Esophagus muscularis mucosa (tissue), 4 donors: ENCODE data around the gene KHNYN. TPM values are rescaled to one million over a fixed set of nuclear protein-coding genes. Genes with fewer than 3 reads are reported as not detected.

Source experiments
- DNase-seq: peaks from one replicate; pipeline ENCODE4 v3.0.0-alpha.2; 2017; ENCODE audit errors: extremely low spot score
- H3K27ac ChIP-seq, 4 donors: fragments of 200-600 bp; sonication (generic); replicated peaks in 1 of 4; 1 replicate in 3 of 4; 2 replicates in 1 of 4; pipeline ENCODE4 v1.5.1; 2016 to 2019; ENCODE audit warnings: mild to moderate bottlenecking in 1 of 4
- H3K27me3 ChIP-seq, 4 donors: fragments of 200-600 bp; sonication (generic); one replicate each; pipeline versions ENCODE4 v1.5.1 to v1.6.0; 2016 to 2019
- H3K36me3 ChIP-seq, 4 donors: fragments of 200-600 bp; sonication (generic); one replicate each; pipeline ENCODE4 v1.5.1; 2016 to 2019
- H3K4me1 ChIP-seq, 4 donors: fragments of 200-600 bp; sonication (generic); one replicate each; pipeline ENCODE4 v1.5.1; 2016 to 2019
- H3K4me3 ChIP-seq, 4 donors: fragments of 200-600 bp; sonication (generic); 1 replicate in 2 of 4; 2 replicates in 2 of 4; pipeline ENCODE4 v1.5.1; 2016 to 2019; ENCODE audit warnings: mild to moderate bottlenecking in 4 of 4, moderate library complexity in 1 of 4
- H3K9me3 ChIP-seq, 4 donors: fragments of 200-600 bp; sonication (generic); 1 replicate in 3 of 4; 2 replicates in 1 of 4; pipeline ENCODE4 v1.5.1; 2016 to 2019
- EP300 ChIP-seq: sonication (generic); formaldehyde crosslinking; IDR thresholded peaks from one replicate; pipeline ENCODE4 v1.6.1; 2017; ENCODE audit warnings: antibody characterized with exemption
- POLR2A ChIP-seq: fragments of 450-650 bp; IDR thresholded peaks from one replicate; pipeline ENCODE4 v1.6.1; 2017; ENCODE audit warnings: antibody characterized with exemption, moderate library complexity, mild to moderate bottlenecking, low read depth
- POLR2AphosphoS5 ChIP-seq, 2 donors: sonication (generic); formaldehyde crosslinking; IDR thresholded peaks; one replicate each; pipeline ENCODE4 v1.6.1; 2017; ENCODE audit warnings: antibody characterized with exemption in 2 of 2
- WGBS: methylation state at CpG from one replicate; pipeline ENCODE4 v1.1.5; 2018; 5-methylcytosine and 5-hydroxymethylcytosine counted together
- intact Hi-C: fragments of 100-400 bp; cut with DNase I; formaldehyde crosslinking; loops from one replicate; pipeline ENCODE4 v1.15.1; 2023
- total RNA-seq, 4 donors: library from RNA; depleted of rRNA; stranded (reverse); fragments of >200 nt; gene quantifications; one replicate each; pipeline versions ENCODE4 v1.1.0 to v1.2.1, GENCODE V29; 2016
- TF ChIP-seq, protein P1 (sequence below), 3 experiments: fragments of 200-600 bp in 2 of 3; fragments of 450-650 bp in 1 of 3; sonication (generic) in 2 of 3; IDR thresholded peaks; one replicate each; pipeline ENCODE4 v1.5.1; 2017 to 2019; ENCODE audit warnings: antibody characterized with exemption in 3 of 3, mild to moderate bottlenecking in 2 of 3, moderate library complexity in 1 of 3

The KHNYN gene
- total RNA-seq, 4 donors from 2014 or later: 46.5 to 75.8 (median 58.4) TPM

- Histone ChIP-seq H3K27me3 (peaks cover 0 to 4% (median 0%) of the 10 kb centered on the region in 4 donors), H3K36me3 (no peaks in the 10 kb centered on the region), H3K9me3 (no peaks in the 10 kb centered on the region), H3K27ac (no peak overlapping the region), H3K4me1 (peaks cover 0 to 4% (median 0%) of the 10 kb centered on the region in 4 donors), H3K4me3 (no peak overlapping the region)
- WGBS: 70% methylated on average over 6 of the region's 6 CpGs
- intact Hi-C loops: no loop called here
- DNase-seq: no peak
- TF ChIP-seq POLR2AphosphoS5 (IDR thresholded peaks at IDR 0.05) (no peak), EP300 (no peak), POLR2A (no peak)
- TF ChIP-seq, protein P1, sequence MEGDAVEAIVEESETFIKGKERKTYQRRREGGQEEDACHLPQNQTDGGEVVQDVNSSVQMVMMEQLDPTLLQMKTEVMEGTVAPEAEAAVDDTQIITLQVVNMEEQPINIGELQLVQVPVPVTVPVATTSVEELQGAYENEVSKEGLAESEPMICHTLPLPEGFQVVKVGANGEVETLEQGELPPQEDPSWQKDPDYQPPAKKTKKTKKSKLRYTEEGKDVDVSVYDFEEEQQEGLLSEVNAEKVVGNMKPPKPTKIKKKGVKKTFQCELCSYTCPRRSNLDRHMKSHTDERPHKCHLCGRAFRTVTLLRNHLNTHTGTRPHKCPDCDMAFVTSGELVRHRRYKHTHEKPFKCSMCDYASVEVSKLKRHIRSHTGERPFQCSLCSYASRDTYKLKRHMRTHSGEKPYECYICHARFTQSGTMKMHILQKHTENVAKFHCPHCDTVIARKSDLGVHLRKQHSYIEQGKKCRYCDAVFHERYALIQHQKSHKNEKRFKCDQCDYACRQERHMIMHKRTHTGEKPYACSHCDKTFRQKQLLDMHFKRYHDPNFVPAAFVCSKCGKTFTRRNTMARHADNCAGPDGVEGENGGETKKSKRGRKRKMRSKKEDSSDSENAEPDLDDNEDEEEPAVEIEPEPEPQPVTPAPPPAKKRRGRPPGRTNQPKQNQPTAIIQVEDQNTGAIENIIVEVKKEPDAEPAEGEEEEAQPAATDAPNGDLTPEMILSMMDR (IDR thresholded peaks at IDR 0.05): no peak
Observed at GRCh38 chr14:24390701-24391468, 38.9 kb upstream of the KHNYN start.

- no peaks in the 10 kb centered on the region for H3K36me3 ChIP-seq
- intact Hi-C loops: no loop called here
- H3K9me3 ChIP-seq: no peaks in the 10 kb centered on the region
- H3K4me1 ChIP-seq: peaks cover 0 to 4% (median 0%) of the 10 kb centered on the region in 4 donors
- 73% methylated on average over 8 of the region's 8 CpGs for WGBS
- TF ChIP-seq POLR2AphosphoS5 (IDR thresholded peaks at IDR 0.05) (no peak), EP300 (no peak), POLR2A (no peak)
- TF ChIP-seq, protein P1 (IDR thresholded peaks at IDR 0.05): no peak
- peaks cover 0 to 4% (median 0%) of the 10 kb centered on the region in 4 donors for H3K27me3 ChIP-seq
- DNase-seq: no peak
- H3K27ac ChIP-seq: no peak overlapping the region
- H3K4me3 ChIP-seq: no peak overlapping the region
Observed at GRCh38 chr14:24392325-24393091, 37.2 kb upstream of the KHNYN start.

DNA sequence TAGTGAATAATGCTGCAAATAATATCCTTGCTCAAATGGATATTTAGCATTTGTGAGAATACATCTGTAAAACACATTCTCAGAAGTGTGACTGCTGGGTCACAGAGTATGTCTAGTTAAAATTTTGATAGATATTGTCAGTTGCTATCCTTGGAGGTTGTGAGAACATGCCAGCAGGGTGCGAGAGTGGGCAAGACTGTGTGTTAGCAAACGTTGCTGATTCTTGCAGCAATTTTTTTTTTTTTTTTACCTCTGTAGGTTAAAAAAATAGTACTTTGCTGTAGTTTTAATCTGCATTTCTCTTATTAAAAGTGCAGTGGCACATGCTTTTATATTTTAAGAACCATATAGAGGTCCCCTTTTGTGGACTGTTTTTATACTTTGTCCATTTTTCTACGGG, 35.5 kb upstream of the KHNYN start:
- Histone ChIP-seq H3K27ac (no peak overlapping the region), H3K9me3 (no peaks in the 10 kb centered on the region), H3K4me3 (no peak overlapping the region), H3K4me1 (peaks cover 9 to 21% (median 16%) of the 10 kb centered on the region in 4 donors), H3K36me3 (no peaks in the 10 kb centered on the region), H3K27me3 (peaks cover 0 to 4% (median 0%) of the 10 kb centered on the region in 4 donors)
- intact Hi-C loops: no loop called here
- DNase-seq: no peak
- no peak for TF ChIP-seq POLR2AphosphoS5 (IDR thresholded peaks at IDR 0.05)
- TF ChIP-seq, protein P1 (IDR thresholded peaks at IDR 0.05): no peak
- no peak for TF ChIP-seq EP300
- TF ChIP-seq POLR2A: no peak
- WGBS: 52% methylated on average over 3 of the region's 3 CpGs

- WGBS: 54% methylated on average over 7 of the region's 8 CpGs
- no peaks in the 10 kb centered on the region for H3K9me3 ChIP-seq
- no peak for TF ChIP-seq POLR2AphosphoS5 (IDR thresholded peaks at IDR 0.05)
- no peak for TF ChIP-seq POLR2A
- TF ChIP-seq EP300: no peak
- TF ChIP-seq, protein P1 (IDR thresholded peaks at IDR 0.05): no peak
- no peak overlapping the region for H3K27ac ChIP-seq
- peaks cover 20 to 34% (median 32%) of the 10 kb centered on the region in 4 donors for H3K4me1 ChIP-seq
- intact Hi-C loops: loop anchor here (5.0 kb wide), 1 partner anchor 36 kb away; no protein-coding TSS in a partner anchor
- DNase-seq: no peak
- H3K36me3 ChIP-seq: no peaks in the 10 kb centered on the region
- H3K4me3 ChIP-seq: no peak overlapping the region
- H3K27me3 ChIP-seq: peaks cover 0 to 4% (median 0%) of the 10 kb centered on the region in 4 donors
Observed at GRCh38 chr14:24395609-24396582, 33.9 kb upstream of the KHNYN start.
